NCI-H69 (cell line): ENCODE data around the gene TIMP2.
"Not testable (repeated sequence)": the region's sequence is repeated elsewhere in the genome, so short reads cannot be mapped to it uniquely, and the experiment has no call there.

Experiments
- DNase-seq: peaks from one replicate; lab custom pipeline; 2025; lab: John Stamatoyannopoulos, UW

The TIMP2 gene

DNA sequence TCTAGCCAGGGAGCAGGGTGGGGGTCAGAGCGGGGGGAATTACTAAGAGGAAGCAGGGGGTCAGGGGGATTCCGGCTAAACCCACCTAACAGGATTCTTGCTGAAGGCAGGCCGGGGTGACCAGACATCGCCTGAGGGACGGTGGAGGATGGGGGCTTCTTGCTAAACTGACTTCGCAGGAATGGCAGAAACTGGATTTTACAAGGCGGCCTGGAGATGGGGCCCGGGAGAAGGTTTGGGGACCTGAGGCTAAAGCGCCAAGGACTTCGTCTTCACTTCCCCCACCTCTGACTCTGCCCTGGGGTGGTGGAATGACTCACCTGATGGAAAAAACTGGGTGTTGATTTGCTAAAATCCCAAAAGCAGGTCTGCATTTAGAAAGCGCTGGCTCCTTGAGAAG lies 31.1 kb upstream of the TIMP2 start:
- DNase-seq, result no peak

DNA sequence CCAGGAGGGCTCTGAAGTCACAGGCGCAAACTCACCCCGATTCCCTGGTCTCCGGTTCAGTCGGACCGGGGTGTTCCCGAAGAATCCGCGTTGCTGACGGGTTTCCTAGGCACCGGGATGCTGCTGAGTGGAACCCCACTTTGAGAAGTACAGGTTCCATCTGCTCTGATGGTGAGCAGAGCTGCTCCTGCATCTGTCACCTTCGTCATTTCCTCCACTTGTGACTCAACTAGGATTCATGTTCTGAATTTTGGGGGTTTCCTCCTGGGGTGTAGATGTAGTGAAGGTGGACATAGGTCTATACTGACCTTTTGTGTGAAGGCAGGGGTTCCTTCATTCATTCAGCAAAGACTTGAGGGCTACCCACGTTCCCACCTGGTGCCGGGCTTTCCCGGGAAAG lies 29.5 kb upstream of the TIMP2 start:
- DNase-seq, result no peak

DNA sequence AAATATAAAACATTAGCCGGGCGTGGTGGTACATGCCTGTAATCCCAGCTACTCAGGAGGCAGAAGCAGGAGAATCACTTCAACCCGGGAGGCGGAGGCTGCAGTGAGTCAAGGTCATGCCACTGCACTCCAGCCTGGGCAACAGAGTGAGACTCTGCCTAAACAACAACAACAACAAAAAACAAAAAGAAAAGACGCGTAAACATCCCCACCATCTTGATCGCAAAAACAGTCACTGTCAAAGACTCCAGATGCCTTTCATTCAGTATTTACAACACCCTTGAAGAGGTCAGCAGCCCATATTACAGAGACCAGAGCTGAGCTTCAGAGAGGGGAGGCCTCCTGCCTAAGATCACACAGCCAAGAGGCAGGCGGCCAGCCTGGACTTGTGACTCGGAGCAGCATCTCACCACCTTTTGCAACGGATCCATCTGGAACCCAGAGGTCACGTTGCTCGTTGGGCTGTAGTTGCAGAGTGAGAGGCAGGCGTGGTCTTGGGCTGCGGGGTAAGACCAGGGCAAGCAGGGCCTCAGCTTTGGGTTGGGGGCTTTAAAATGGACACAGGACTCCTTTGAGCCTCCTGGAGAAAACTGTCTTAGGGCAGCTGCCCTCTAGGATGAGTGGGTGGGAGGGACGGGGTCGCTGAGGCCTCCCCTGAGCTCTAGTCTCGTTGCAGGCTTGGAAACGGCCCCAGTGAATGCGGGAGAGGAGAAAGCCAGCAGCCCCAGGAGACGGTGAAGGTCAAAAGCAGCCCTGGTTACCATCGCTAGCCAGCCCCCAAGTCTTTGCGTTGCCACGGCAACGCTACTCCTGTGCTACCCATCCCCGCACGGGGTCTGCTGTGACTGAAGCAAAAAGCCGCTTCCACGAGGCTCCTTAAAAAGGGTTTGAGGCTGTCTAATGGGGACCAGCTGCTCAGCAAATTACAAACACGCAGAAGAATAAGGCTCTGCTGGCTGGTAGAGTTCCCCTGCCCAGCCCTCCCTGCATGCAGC lies 28.5 kb upstream of the TIMP2 start:
- peak; percentile 76 for DNase-seq

DNA sequence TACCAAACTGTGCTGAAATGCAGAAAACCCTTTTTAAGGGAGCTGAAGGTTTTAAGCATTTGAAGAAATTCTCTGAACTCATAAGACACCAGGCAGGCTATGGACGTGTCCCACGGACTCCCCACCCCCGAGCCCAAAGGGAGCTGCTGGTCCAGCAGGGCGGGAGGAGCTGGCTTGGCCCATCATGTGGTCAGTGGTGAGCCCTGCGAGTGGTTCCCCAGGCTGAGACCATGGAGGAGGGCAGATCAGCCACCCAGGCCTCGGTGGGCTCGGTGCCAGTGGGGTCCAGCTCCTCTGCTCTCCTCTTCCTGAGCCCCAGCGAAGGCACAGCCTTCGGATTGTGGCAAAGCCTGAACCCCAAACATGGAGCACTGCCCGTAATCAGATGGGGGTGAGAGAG lies 27.5 kb upstream of the TIMP2 start:
- no peak for DNase-seq

DNA sequence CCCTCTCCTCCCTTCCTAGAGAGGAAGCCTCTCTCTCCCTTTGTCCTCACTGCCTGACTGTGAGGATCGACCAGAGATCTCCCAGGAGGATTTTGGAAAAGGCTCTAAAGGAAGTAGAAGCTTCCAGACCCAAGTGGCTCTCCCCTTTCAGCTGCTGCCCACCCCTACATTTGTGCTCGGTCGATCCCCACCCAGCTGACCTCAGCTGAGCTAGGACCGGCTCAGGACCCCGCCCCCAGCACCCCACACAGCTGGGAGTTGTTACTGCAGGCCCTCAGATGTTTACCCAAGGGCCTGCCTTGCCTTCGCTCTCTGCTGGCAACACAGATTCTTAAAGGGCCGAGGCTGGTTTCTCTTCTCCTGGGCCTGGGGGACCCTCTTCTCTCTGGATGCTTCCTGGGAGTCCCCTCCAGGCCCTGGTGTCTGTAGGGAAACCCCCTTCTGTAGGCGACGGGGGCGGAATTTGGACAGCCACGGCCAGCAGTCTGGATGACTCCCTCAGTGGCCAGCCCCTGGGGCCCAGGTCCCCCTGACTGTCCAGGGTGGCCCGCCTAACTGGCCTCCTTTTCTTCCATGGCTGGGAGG lies 26.9 kb upstream of the TIMP2 start:
- DNase-seq, result peak; percentile 79

DNA sequence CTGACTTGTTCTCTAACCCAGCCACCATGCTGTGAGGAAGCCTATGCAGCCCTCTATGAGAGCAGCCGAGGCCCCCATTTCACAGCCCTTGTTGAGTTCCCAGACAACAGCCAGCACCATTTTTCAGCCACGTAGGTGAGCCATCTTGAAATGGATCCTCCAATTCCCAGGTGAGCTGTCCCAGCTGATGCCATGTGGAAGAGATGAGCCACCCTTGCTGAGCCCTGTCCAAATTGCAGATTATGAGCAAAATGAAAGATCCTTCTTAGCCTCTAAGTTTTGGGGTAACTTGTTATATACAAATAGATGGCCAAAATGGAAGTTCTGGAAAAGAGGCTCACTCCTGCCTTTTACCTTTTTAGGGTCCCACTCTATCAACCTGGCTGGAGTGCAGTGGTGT lies 25.7 kb upstream of the TIMP2 start:
- DNase-seq, result no peak

DNA sequence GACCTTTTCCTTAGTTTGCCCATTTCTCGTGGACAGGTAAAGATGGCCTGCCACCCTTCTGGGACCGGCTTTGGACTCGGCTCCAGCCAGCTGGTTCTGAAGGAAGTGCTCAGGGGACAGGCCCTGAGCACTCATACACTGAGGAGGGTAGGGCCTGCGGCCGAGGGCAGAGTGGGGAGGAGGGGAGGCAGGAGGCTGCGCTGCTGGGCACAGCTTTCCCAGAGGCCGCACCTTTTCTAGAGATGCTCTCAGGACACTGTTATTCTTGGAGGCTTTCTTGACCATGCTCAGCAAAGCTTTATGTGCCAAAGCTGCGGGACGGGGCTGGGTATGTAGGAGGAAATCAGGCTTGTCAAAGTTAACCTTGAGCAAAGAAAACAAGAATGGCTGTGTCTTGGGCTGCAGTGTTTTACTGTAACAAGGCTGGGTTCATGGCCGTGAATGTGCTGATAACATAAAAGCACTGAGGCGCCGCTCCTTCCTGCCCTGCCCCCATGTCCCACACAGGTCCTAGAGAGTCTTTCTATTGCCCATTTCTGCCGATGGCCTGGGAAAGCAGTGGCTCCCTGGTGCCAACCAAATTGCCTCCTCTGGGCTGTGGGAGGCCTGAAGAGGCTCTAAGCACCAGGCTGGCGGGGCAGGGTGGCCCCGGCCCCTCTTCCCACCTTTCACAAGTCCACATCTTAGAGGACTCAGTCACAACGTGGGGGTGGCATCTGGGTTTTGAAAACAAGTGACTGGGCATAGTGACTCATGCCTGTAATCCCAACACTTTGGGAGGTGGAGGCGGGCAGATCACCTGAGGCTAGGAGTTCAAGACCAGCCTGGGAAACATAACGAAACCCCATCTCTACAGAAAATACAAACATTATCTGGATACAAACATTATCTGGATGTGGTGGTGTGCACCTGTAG lies 22.3 kb upstream of the TIMP2 start:
- DNase-seq, result no peak

DNA sequence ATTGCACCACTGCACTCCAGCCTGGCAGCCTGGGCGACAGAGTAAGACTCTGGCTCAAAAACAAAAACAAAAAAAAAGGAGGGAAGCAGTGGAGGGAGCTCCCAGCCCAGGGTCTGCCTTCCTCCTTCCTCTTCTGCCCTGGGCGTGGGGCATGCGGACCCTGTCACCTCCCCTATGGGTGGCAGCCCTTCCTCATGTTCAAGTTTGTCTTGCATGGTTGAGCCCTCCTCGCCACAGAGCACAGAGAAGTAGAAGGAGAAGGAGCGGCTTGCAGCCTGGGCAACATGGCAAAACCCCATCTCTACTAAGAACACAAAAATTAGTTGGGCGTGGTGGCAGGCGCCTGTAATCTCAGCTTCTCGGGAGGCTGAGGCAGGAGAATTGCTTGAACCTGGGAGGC lies 21.4 kb upstream of the TIMP2 start:
- DNase-seq, result no peak

DNA sequence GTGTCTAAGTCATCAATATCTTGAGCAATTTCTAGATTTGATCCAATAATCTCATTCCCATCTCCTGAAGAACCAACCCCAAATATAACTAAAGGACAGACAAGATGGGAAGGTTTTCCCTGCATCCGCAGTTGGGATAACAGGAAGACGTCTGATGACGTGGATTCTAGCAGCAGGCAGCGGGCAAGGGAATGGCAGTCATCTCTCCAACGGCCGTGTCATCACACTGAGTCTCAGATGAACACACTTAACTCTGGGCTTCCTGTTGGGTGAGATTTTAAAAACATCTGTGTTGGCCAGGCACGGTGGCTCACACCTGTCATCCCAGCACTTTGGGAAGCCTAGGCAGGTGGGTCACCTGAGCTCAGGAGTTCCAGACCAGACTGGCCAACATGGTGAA lies 20.9 kb upstream of the TIMP2 start:
- no peak for DNase-seq

DNA sequence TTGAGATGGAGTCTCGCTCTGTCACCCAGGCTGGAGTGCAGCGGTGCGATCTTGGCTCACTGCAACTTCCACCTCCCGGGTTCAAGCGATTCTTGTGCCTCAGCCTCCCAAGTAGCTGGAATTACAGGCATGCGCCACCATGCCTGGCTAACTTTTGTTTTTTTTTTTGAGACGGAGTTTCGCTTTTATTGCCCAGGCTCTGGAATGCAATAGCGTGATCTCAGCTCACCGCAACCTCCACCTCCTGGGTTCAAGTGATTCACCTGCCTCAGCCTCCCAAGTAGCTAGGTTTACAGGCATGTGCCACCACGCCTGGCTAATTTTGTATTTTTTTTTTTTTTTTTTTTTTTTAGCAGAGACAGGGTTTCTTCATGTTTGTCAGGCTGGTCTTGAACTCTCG lies 20.3 kb upstream of the TIMP2 start:
- DNase-seq, result not testable (repeated sequence)

DNA sequence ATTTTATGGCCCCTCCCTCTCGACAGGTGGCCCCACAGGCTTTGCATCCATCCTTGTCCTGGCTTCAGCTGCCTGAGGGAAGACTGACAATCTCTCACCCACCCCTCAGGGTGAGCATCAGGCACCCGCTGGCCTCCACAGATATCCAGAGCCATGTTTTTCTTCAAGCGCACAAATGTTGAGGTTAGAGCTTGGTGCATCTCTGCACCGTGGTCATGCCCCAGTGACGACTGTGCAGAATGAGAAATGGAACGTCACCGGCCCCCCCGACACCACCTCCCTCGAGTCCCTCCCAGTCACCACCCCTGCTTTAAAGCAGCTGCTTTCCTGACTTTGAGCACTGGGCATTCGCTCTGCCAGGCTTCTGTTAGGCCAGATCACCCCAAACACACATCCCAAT lies 19.8 kb upstream of the TIMP2 start:
- DNase-seq, result peak; percentile 53

DNA sequence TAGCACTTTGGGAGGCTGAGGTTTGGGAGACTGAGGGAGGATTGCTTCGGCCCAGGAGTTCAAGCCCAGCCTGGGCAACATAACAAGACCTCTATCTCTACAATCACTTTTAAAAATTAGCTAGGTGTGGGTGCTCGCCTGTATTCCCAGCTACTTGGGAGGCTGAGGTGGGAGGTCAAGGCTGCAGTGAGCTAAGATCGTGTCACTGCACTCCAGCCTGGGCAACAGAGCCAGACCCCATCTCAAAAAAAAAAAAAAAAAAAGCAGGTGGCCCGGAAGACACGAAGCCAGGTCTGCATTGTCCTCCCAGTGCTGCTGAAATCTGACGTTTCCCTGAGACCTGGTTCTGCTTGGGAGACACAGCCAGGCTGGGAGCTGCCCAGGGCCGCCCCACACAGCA lies 18.8 kb upstream of the TIMP2 start:
- DNase-seq, result no peak

DNA sequence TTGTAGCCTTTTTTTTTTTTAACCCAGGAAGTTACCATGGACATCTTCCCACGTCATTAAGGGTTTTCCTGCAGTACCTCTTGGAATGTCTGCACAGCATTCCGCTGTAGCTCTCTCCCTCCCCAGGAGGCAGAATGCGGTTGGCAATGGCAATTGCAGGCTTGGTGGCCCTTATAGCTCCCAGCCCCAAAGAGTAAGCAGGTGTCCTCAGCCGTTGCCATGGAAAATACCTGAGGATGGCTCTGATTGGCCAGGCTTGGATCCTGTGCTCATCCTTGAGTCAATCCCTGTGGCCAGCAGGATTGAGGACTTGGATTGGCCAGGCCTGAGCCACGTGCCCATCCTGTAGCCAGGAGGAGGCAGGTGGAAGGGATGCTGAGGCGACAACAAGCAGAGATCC lies 15.5 kb upstream of the TIMP2 start:
- DNase-seq, result peak; percentile 76

DNA sequence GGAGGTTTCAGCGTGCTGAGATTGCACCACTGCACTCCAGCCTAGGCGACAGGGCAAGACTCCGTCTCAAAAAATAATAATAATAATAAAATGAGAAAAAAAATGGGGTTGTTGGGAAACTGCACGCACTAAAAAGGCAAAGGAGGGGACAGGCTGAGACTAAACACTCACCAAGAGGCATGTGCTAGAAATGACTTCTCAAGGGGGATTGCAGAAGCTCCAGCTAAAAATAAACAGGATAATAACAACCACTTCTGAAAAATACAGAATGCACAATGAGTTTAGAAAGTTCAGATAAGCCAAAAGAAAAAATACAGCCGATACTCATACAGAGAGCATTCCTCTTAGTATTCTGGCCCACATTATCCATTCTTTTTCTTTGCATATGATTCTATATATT lies 15.1 kb upstream of the TIMP2 start:
- no peak for DNase-seq

DNA sequence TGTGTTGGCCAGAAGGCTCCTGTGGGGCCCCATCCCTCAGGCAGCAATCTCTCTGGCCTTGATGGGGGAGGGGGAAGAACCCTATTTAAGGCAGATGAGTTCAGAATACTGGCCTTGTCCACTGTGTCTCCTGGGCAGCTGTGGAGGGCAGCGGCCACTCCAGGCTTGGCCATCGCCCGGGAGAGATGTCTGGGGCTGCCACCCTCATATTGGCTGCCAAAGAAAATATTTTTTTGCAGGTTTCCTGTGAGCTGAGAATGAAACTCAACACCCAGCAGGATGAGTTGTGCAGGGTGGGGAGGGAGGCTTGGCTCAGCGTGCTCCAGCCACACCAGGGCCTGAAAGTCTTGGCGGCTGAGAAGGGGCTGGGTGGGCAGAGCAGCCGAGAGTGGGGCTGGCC lies 14.4 kb upstream of the TIMP2 start:
- no peak for DNase-seq

DNA sequence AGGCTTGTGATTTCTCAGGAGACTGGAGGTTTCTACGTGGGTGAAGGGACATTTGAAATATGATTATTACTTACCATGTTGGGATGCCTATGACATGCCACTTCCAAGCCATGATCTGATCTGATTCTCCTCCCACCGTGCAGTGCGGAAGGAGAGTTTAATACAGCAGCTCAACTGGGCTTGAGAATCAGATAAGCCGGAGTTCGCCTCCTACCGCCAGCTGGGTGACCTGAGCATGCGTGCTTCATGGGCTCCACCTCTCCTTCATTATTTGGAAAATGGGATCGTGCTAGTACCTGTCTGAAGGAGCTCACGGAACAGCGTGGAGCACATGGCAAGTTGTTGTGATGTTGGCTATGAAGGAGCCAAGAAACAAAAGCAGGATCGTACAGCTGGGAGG lies 12.4 kb upstream of the TIMP2 start:
- DNase-seq, result no peak

DNA sequence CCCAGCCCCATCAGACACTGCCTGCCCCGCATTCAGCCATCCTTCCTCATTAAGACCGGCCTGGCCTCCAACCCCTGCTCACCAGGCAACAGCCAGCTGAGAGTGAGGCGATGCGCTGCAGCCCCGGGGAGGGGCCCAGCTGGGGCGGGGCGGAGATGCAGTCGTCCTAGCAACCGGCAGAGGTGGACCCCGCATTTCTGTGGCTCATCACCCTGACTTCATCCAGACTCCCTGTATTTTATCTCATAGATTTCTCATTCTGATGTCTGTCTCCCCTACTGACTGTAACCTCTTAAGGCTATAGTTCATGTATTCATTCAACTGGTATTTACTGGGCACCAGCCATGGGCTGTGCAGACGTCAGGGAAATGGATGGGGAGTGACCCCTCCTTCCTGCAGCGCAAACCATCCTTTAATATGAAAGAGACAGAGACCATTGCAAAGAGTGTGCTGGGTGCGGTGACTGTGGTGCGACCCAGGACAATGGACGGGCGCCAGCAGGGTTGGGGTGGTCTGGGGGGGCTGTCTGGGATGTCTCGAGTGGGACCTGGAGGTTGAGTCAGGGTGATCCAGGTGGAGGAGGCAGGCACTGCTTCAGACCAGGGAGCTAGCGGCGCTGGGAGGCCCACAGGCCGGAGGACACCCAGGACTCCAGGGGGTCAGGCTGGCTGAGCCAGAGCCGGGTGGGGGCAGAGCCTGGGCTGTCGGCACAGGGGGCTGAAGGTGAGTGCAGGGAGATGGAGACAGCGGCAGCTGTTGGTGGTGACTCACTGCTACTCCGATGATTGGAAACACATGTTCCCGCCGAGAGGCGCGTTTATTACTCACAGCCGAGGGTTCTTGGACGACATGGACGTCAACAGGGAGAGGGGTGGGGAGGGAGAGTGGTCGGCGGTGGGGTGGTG lies 10.5 kb upstream of the TIMP2 start:
- DNase-seq, result peak; percentile 91

DNA sequence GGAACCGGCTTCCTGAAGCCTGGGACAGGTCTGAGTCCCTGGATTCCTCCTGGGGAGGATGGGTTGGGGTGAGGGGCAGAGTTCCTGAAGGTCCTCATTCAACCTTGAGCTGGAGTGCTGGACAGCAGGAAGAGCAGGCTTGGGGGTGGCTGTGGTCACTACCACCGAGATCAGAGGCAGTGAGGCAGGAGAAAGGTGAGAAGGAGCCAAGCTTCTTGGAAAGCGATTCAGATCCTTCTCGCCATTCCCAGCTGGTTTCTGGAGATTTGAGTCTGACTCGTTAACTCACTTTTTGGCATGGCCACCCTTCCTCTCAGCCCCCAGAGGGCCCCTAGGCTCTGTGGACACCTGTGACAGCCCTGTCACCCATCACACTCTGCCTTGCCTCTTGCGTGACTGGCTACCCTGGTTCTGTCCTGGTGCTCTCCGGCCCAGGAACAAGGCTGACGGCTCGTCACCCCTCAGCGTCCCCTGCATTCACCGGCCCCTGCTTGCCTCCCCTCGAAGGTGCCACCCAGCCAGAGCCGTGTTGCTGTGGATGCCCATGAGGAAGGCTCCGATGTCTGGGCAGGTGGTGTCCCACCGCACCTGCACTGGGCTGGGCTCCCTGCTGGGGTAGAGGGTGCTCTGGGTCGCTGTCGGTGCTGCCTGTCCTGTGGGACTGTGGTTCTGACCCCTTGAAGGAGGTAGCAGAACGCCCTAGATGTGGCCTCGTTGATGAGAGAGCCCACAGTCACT lies 9.7 kb upstream of the TIMP2 start:
- no peak for DNase-seq

DNA sequence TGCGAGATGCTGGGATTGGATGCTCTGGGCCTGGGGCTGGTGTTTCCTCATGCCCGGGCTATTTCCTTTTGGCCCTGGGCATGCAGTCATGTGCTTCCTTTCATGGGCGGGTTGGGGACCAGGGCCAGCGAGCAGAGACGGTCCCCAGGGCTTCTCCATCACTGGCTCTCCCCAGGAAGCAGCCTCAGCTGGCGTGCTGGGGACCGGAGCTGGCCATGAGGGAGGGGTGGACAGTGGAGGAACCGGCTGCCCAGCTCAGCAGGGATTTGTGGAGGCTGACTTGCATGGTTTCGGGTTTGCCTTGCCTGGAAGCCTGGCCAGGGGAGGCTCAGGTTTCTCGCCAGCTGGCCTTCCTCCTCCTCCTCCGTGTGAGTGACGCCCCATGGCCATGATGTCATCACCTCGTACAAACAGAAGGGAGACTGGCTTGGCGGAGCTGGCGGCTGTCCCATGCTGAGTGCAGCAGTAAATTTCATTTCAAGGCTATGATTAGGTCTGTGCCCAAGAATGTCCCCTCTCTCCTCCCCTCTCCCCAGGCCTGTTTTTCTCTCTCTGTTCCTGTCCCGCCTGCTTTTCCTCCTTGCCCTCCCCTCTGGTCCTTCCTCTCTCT lies 8.9 kb upstream of the TIMP2 start:
- DNase-seq, result peak; percentile 99
